Erythroblast (primary cell): ENCODE results near the gene KAT5.

Experiments
- GATA1 ChIP-seq: IDR thresholded peaks from 2 replicates; pipeline ENCODE4 v1.6.1; 2011; ENCODE audit warnings: low read depth, mild to moderate bottlenecking, control low read depth, low read length, moderate library complexity
- POLR2A ChIP-seq: IDR thresholded peaks from 2 replicates; pipeline ENCODE4 v1.6.1; 2011; ENCODE audit warnings: mild to moderate bottlenecking, low read length

GRCh38 chr11:65699306-65699705, 12.7 kb upstream of the KAT5 start:
- TF ChIP-seq POLR2A, result no peak
- no peak for TF ChIP-seq GATA1
